GM21423 (cell line): ENCODE measurements around the gene HOXB8.

Source experiments
- ATAC-seq: cut with Tn5 transposase; IDR thresholded peaks from one replicate; pipeline ENCODE4 v1.9.1; 2021; ENCODE audit warnings: mild to moderate bottlenecking, moderate library complexity; ENCODE audit not compliant: unreplicated experiment

HOXB8 gene

GRCh38 chr17:48624544-48625494, 9.7 kb upstream of the HOXB8 start:
- no peak for ATAC-seq

- no peak for ATAC-seq
Observed at GRCh38 chr17:48624118-48624517, 9.0 kb upstream of the HOXB8 start.

GRCh38 chr17:48623583-48623982, 8.5 kb upstream of the HOXB8 start:
- ATAC-seq = no peak

GRCh38 chr17:48622857-48623256, 7.8 kb upstream of the HOXB8 start:
- ATAC-seq = no peak

- ATAC-seq = no peak
Observed at GRCh38 chr17:48621410-48622392, 6.6 kb upstream of the HOXB8 start.

- no peak for ATAC-seq
Observed at GRCh38 chr17:48620461-48621139, 5.5 kb upstream of the HOXB8 start.

GRCh38 chr17:48619826-48620449, 4.8 kb upstream of the HOXB8 start:
- ATAC-seq = no peak

GRCh38 chr17:48618256-48618896, 3.3 kb upstream of the HOXB8 start:
- no peak for ATAC-seq

- no peak for ATAC-seq
Observed at GRCh38 chr17:48617471-48618255, 2.6 kb upstream of the HOXB8 start.

- ATAC-seq = no peak
Observed at GRCh38 chr17:48616717-48617470, 1.8 kb upstream of the HOXB8 start.

- no peak for ATAC-seq
Observed at GRCh38 chr17:48615963-48616716, 1.0 kb upstream of the HOXB8 start.

- ATAC-seq = no peak
Observed at GRCh38 chr17:48613862-48614694, 1.0 kb downstream of the HOXB8 start.

GRCh38 chr17:48612854-48613691, 2.0 kb downstream of the HOXB8 start:
- ATAC-seq = no peak

- no peak for ATAC-seq
Observed at GRCh38 chr17:48612456-48612853, 2.6 kb downstream of the HOXB8 start.

GRCh38 chr17:48611681-48612455, 3.2 kb downstream of the HOXB8 start:
- ATAC-seq = no peak
